HG03045 (cell line): Measurements from ENCODE around the gene HAP1.
"Not testable (repeated sequence)": the region's sequence is repeated elsewhere in the genome, so short reads cannot be mapped to it uniquely, and the experiment has no call there.

Experiments used
- ATAC-seq: cut with Tn5 transposase; IDR thresholded peaks from one replicate; pipeline ENCODE4 v1.9.1; 2021; ENCODE audit warnings: mild to moderate bottlenecking, moderate library complexity; ENCODE audit not compliant: unreplicated experiment

Gene HAP1, protein sequence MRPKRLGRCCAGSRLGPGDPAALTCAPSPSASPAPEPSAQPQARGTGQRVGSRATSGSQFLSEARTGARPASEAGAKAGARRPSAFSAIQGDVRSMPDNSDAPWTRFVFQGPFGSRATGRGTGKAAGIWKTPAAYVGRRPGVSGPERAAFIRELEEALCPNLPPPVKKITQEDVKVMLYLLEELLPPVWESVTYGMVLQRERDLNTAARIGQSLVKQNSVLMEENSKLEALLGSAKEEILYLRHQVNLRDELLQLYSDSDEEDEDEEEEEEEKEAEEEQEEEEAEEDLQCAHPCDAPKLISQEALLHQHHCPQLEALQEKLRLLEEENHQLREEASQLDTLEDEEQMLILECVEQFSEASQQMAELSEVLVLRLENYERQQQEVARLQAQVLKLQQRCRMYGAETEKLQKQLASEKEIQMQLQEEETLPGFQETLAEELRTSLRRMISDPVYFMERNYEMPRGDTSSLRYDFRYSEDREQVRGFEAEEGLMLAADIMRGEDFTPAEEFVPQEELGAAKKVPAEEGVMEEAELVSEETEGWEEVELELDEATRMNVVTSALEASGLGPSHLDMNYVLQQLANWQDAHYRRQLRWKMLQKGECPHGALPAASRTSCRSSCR

GRCh38 chr17:41734139-41734948, at the start of gene HAP1:
Gene HAP1, minus strand, starts transcription at chr17:41734643. Its CDS starts 9 bp downstream, at chr17:41734634.
- ATAC-seq = no peak

DNA sequence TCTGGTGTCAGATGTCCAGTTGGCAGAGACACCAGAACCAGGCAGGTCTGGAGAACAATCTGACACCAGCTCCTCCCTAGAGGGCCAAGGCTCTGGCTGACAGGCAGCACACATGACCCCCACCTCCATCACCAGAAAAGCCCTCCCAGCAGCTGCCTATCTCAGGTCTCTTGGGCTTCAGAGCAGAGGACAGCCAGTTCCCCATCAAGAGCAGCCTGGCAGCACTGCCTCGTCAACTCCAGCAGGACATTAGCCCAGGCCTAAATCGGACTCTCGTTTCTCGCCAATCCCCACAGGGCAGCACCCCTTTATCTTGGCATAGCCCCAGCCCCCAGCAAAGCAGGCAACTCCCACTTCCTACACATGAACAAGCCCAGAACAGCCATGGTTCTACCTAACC, 47.7 kb upstream of the HAP1 start:
- no peak for ATAC-seq

DNA sequence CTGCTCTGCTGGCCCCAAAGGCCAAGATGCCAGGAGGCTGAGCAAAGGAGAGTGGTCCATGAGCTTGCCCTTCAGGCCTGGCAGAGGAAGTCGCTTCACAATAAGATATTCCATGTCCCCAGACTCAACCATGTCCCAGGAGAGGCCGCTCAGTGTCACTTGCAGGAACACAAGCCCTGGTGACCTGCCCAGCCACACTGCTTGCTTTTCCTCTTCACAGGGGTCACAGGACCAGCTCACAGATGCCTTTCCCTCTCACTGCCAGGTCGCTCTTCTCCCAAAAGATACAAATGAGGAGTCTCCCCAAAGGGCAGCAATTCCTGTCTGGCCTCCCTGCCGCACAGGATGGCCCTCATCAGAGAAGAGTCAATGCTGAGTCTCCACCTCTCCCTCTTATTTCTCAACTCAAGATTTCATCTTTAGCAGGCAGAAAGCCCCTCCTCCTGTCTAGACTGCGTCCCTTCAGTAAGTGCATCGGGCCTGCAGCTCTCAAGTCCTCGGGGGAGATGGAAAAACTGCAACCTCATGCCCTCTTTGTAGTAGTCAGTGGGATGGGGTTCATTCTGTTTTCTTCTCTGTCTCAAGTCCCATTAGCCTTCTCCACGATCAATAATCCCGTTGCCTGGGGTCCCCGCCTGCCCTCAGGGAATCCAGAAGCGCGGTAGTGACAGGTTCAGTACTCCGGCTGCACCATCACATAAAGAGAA, 47.1 kb upstream of the HAP1 start:
- no peak for ATAC-seq

GRCh38 chr17:41779954-41780353, 45.5 kb upstream of the HAP1 start:
- ATAC-seq = no peak

DNA sequence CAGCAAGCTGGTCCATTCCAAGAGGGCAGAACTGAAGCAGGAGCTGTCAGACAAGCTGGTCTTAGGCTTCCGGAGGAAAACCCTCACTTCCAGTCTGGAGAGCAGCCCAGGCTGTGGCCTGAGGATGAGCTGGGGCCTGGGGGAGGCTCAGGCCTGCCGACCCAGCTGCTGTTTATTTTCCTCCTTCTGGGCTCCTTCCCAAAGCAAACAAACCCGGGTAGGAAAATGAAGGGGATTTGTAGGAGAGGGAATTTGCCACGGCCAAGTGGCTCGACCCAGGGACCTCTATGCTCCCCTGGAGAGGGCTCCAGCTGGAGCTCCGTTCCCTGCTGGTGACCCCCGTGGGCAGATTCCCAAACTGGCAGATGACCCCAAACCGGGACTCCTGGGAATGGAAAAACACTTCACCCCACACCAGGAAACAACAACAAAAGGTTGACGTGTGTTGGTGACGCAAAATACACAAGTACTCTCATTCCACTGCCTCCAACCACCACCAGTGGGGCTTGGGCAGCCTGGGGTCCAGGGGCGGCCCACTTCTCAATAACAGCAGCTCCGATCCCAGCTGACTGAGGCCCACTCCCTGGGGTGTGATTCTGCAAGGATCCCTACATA, 43.2 kb upstream of the HAP1 start:
- no peak for ATAC-seq

GRCh38 chr17:41777157-41777573, 42.7 kb upstream of the HAP1 start:
- ATAC-seq = no peak

- ATAC-seq = not testable (repeated sequence)
Measured at GRCh38 chr17:41776262-41776900, 41.9 kb upstream of the HAP1 start.

DNA sequence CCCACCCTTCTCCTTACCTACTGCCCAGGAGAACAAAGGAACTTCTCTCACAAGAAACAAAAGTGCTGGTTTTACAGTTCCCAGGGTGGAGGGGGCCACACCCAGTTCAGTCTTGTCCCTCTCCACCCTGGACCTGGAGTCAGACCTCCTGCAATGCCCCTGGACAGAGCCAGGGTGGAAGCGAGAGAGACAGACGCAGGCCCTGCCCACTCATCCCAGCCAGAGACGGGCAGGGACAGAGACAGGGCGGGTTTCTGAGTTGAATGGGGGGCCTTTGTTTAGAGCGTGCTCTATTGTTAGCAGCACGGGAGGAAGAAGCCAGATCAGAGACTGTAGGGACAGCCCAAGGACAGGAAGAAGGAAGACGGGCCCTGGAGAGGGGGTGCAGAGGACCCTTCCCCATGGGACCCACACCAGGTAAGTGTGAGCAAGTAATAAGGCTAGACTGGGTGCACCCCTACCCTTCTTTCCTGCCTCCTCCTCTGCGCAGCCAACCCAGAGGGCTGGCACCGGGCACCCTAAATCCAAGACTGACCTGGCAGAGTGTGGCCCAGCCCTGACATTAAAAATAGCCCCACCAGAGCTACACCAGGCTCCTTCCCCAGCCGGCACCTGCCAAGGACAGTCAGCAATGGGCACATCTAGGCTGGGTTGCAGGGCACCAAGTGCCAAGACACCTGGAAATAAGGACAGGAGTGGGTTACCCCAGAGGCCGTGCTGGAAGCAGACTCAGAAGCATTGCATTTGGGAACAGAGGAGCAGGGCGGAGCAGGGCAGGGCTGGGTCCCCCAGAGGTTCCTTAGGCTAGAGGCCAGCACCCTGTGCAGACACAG, 41.2 kb upstream of the HAP1 start:
- ATAC-seq = no peak

- ATAC-seq = no peak
Measured at GRCh38 chr17:41773731-41774193, 39.3 kb upstream of the HAP1 start.

GRCh38 chr17:41773190-41773588, 38.7 kb upstream of the HAP1 start:
- no peak for ATAC-seq

DNA sequence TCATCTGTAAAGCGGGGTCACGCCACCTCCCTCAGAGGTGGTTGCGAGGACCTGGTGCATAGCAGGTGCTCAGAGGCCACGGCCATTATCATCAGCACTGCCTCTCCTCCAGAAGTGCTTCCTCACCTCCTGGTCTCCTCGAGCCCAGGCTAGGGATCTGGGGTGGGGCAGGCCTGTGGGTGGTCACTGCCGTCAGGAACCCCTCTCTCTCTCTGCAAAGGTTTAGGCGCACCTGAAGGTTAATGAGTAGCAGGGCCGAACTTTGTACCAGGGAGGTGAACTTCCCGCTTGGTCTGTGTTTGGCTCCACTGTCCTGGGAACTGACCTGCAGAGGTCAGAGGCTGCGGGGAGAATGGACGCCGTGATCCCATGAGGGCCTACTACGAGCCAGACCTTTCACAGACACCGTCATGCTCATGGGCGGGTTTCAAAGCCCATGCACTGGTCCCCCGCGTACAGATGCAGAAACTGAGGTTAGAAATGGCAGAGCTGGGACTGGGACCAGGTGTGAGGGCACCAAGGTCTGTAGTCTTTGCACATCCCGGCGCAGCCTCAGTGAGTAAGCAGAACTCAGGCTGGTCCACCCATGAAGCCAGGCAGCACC, 38.2 kb upstream of the HAP1 start:
- ATAC-seq = no peak

GRCh38 chr17:41772218-41772585, 37.8 kb upstream of the HAP1 start:
- ATAC-seq = no peak

DNA sequence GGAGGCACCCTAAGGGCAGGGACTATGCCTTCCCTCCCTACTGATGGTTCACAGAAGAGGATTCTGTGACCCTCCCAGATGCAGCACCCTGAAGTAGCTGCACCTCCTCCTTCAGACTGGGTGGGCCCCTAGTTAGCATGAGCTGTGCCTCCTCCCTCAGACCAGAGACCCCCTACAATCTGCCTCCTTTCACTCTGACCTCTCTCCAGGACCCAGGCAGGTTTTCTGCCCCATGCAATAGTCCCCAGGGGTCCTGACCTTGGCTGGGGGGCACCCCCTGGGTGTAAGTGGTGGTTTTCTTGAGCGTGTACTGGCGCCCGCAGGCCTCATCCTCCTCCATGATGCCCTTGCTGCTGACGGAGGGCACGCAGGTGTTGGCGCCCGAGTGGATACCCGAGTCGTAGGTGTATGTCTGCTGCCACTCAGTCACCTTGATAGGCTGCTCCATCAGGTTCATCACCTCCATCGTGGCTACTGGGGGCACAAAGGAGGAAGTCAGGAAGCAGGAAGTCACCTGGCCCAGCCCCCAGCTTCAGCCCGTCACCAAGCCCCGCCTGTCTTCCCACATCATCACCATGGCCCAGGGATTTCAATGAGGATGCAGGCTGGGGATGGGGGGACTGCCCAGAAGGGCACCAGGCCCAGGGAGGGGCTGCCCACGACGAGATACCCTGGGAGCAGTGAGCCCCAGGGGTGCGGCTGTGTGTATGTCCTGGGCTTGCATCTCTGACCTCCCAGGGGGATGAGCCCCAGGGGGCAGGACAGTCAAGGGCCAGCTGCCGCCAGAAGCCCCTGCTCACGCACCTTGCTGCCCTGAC, 37.2 kb upstream of the HAP1 start:
- ATAC-seq = no peak

GRCh38 chr17:41769985-41770384, 35.5 kb upstream of the HAP1 start:
- ATAC-seq = no peak

- ATAC-seq = no peak
Measured at GRCh38 chr17:41769346-41769862, 35.0 kb upstream of the HAP1 start.

GRCh38 chr17:41768682-41769288, 34.3 kb upstream of the HAP1 start:
- no peak for ATAC-seq

- ATAC-seq = no peak
Measured at GRCh38 chr17:41767324-41768042, 33.0 kb upstream of the HAP1 start.
